GM19328 (cell line): ENCODE results near the gene NACA2.
"Not testable (repeated sequence)": the region's sequence is repeated elsewhere in the genome, so short reads cannot be mapped to it uniquely, and the experiment has no call there.

Experiments used
- ATAC-seq: cut with Tn5 transposase; IDR thresholded peaks from one replicate; pipeline ENCODE4 v1.9.1; 2021; ENCODE audit warnings: mild to moderate bottlenecking, moderate library complexity; ENCODE audit not compliant: unreplicated experiment

Gene NACA2

DNA sequence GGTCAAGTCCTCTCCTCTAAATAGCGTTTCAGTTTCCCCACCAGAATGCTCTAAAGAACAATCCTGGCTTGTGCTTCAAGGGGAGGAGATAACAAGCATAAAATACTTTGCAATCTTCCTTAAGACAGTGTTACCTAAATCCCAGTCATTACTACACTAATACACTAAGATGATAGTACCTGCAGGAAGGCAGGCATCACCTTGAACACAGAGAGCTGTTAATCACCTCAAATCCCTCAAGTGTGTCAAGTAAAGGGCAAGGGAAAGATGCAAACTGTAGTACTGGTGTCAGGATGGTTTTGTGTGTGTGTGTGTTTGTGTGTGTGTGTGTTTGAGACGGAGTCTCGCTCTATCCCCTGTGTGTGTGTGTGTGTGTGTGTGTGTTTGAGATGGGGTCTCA is 36.8 kb downstream of the NACA2 start:
- no peak for ATAC-seq

DNA sequence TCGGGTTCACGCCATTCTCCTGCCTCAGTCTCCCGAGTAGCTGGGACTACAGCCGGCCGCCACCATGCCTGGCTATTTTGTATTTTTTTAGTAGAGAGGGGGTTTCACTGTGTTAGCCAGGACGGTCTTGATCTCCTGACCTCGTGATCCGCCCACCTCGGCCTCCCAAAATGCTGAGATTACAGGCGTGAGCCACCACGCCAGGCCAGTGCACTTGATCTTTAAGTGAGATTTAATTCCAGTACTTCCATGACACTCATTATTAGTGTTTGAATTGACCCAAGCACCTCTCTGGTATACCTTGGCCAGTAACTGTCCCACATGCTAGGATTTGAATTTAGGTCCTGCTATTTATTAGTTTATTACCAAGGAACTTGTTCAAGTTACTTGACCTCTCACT is 38.5 kb downstream of the NACA2 start:
- ATAC-seq = not testable (repeated sequence)

DNA sequence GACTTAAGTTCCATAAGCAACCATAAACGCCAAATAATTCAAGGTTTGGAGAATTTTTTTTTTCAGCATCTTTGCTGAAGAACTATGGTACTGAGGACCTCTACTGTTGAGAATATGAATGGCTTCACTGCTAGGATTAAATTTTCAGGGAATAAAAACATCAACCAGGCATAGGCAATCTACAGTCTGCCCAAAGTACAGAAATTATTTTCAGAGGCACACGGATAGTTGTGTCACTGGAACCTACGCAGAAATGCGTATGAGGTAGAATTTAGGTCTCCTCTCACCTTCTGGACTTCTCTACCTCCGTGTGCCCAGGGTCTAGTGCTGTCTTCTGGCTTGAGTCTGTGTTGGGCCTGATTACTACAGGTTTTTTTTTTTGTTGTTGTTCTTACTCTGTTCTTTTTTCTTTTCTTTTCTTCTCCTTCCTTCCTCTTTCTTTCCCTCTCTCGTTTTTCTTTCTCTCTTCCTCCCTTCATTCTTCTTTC is 39.7 kb downstream of the NACA2 start:
- ATAC-seq = no peak

DNA sequence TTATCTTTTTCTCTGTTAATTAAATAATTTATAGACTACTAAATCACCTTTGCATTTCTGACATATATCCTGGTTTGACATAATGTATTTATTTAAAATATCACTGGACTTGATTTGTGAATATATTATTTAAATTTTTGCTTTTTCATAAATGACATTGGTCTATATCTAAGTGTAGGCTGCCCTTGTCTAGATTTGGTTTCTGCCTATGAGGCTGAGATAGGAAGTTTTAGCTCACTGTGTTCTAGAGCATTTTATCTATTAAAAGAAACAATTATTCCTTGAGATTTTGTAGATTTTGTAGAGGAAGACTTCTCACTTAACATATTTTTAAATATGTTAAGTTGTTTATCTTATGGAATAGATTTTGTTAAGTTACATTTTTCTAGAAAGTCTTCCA is 43.9 kb downstream of the NACA2 start:
- ATAC-seq = no peak

DNA sequence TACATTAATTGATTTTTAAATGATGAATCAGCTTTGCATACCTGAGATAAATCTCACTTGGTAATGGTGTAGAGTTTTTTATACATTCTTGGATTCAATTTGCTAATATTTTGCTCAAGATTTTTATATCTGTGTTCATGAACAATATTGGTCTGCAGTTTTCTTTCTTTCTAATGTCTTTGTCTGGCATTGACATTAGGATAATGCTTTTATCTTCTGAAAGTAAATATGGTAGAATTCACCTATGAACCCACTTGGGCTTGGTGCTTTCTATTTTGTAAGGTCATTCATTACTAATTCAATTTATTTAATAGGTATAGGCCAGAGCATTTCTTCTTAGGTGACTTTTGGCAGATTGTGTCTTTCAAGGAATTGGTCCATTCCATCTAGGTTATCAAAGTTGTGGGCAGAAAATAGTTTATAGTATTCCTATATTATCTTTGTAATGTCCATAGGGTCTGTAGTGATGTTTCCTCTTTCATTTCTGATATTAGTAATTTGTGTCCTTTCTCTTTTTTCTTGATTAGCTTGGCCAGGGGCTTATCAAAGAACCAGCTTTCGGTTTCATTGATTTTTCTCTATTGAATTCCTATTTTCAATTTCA is 45.6 kb downstream of the NACA2 start:
- ATAC-seq = no peak

DNA sequence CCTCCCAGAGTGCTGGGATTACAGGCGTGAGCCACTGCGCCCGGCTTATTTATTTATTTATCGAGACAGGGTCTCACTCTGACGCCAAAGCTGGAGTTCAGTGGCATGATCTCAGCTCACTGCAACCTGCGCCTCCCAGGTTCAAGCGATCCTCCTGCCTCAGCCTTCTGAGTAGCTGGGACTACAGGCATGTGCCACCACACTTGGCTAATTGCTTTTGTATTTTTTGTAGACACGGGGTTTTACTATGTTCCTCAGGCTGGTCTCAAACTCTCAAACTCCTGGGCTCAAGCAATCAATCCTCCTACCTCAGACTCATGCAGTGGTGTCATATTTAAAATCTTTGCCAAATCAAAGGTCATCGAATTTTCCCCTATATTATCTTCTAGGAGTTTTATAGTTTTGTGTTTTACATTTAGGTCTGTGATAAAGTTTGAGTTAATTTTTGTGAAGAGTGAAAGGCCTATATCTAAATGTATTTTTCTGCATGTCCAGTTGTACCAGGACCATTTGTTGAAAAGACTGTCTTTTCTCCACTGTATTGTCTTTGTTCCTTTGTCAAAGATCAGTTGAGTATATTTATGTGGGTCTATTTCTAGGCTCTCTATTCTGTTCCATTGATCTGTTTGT is 47.1 kb downstream of the NACA2 start:
- ATAC-seq = no peak

DNA sequence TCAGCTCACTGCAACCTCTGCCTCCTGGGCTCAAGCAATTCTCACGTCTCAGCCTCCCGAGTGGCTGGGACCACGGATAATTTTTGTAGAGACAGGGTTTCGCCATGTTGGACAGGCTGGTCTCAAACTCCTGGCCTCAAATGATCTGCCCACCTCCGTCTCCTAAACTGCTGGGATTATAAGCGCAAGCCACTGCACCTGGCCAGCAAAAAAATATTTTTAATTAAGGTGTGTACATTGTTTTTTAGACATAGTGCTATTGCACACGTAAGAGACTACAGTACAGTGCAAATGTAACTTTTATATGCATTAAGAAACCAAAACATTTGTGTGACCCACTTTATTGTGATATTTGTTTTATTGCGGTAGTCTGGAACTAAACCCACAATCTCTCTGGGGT is 49.0 kb downstream of the NACA2 start:
- ATAC-seq = no peak

DNA sequence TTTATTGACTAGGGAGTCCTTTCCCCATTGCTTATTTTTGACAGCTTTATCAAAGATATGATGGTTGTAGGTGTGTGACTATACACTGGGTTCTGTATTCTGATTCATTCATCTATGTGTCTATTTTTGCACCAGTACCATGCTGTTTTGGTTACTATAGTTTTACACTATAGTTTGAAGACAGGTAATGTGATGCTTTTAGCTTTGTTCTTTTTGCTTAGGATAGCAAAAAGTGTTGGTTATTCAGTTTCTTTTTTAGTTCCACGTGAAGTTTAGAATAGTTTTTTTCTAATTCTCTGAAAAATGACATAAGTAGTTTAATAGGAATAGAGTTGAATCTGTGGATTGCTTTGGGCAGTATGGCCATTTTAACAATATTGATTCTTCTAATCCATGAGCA is 50.1 kb downstream of the NACA2 start:
- ATAC-seq = no peak
